A549 (cell line): ENCODE measurements around the gene ATF7IP2. TPM values are rescaled to one million over a fixed set of nuclear protein-coding genes. Genes with fewer than 3 reads are reported as not detected.

Experiments
- ATAC-seq, 2 experiments: fragments of 200-7000 bp in 1 of 2; fragments of >200 bp in 1 of 2; cut with Nextera tagmentation in 1 of 2; cut with Tn5 transposase in 1 of 2; 3 replicates each; pipeline versions ENCODE4 v1.8.0 to v1.9.1; 2018 to 2020; ENCODE audit warnings: mild to moderate bottlenecking in 1 of 2, moderate library complexity in 1 of 2
- CTCF ChIA-PET: fragments of 300-600 bp; sonication (Branson Sonifier 250); formaldehyde crosslinking; extraction: SDS; loops from one replicate; lab custom pipeline; 2021; ENCODE audit warnings: antibody characterized with exemption, inconsistent platforms; lab: Yijun Ruan, JAX
- POLR2A ChIA-PET: fragments of 350-600 bp; formaldehyde crosslinking; extraction: SDS; loops from one replicate; lab custom pipeline; 2021; ENCODE audit warnings: antibody characterized with exemption, inconsistent platforms; lab: Yijun Ruan, JAX
- DNase-seq, 2 experiments: peaks; one replicate each; pipeline versions ENCODE4 v3.0.0 to v3.0.0-alpha.2; 2011 to 2016; ENCODE audit warnings: low read depth in 1 of 2, low spot score in 1 of 2
- FAIRE-seq: peaks from 2 replicates; lab custom pipeline; 2011; peaks lifted over from hg19 to GRCh38; lab: Jason Lieb, UNC
- H3K27ac ChIP-seq, 2 experiments: fragments of >200 bp; sonication (Bioruptor Twin); formaldehyde crosslinking; 3 replicates each; pipeline ENCODE4 v1.5.1; 2016 to 2017
- H3K4me1 ChIP-seq: fragments of >200 bp; sonication (Bioruptor Twin); formaldehyde crosslinking; 3 replicates; pipeline ENCODE4 v1.6.1; 2016
- H3K4me2 ChIP-seq: fragments of >200 bp; sonication (Bioruptor Twin); formaldehyde crosslinking; 3 replicates; pipeline ENCODE4 v1.6.1; 2016
- H3K4me3 ChIP-seq: fragments of >200 bp; sonication (Bioruptor Twin); formaldehyde crosslinking; 3 replicates; pipeline ENCODE4 v1.5.1; 2016
- H3K9me3 ChIP-seq: fragments of >200 bp; sonication (Bioruptor Twin); formaldehyde crosslinking; 3 replicates; pipeline ENCODE4 v1.6.1; 2016
- CEBPB ChIP-seq, 2 experiments: fragments of >200 bp in 1 of 2; sonication (Bioruptor Twin) in 1 of 2; formaldehyde crosslinking in 1 of 2; IDR thresholded peaks; 2 replicates each; pipeline ENCODE4 v1.6.1; 2012 to 2016
- EHF ChIP-seq: fragments of 250-450 bp; sonication (Bioruptor Pico); IDR thresholded peaks from 2 replicates; pipeline ENCODE4 v1.5.0; 2020; ENCODE audit warnings: mild to moderate bottlenecking
- EHMT2 ChIP-seq: fragments of 200-600 bp; sonication (generic); IDR thresholded peaks from 2 replicates; pipeline ENCODE4 v1.6.1; 2016; ENCODE audit warnings: antibody characterized with exemption, low read depth, mild to moderate bottlenecking, moderate library complexity
- ESRRA ChIP-seq: fragments of 150-350 bp; IDR thresholded peaks from 2 replicates; pipeline ENCODE4 v1.6.1; 2014; ENCODE audit warnings: mild to moderate bottlenecking, low read length, borderline replicate concordance
- FOSB ChIP-seq: fragments of 250-450 bp; sonication (Bioruptor Pico); IDR thresholded peaks from 2 replicates; pipeline ENCODE4 v1.5.0; 2020; ENCODE audit warnings: mild to moderate bottlenecking, moderate library complexity
- FOSL2 ChIP-seq, 2 experiments: fragments of 450-650 bp in 1 of 2; fragments of >200 bp in 1 of 2; sonication (Bioruptor Twin) in 1 of 2; formaldehyde crosslinking; IDR thresholded peaks; 2 replicates each; pipeline versions ENCODE4 v1.5.0 to v1.6.1; 2016 to 2020; ENCODE audit warnings: mild to moderate bottlenecking in 1 of 2, moderate library complexity in 1 of 2
- HEYL ChIP-seq: fragments of 250-450 bp; sonication (Bioruptor Pico); IDR thresholded peaks from 2 replicates; pipeline ENCODE4 v1.8.0; 2021; ENCODE audit warnings: mild to moderate bottlenecking, moderate library complexity
- MAZ ChIP-seq: fragments of 150-350 bp; IDR thresholded peaks from 2 replicates; pipeline ENCODE4 v1.6.1; 2014; ENCODE audit warnings: antibody characterized with exemption, low read depth, low read length, borderline replicate concordance
- NFE2L2 ChIP-seq: fragments of 150-350 bp; conservative IDR thresholded peaks from 2 replicates; pipeline ENCODE4 v1.6.1; 2014; ENCODE audit warnings: low read length
- NR3C1 ChIP-seq: fragments of >200 bp; sonication (Bioruptor Twin); formaldehyde crosslinking; IDR thresholded peaks from 3 replicates; pipeline ENCODE4 v1.6.1; 2017
- RCOR1 ChIP-seq: fragments of 150-350 bp; IDR thresholded peaks from 2 replicates; pipeline ENCODE4 v1.6.1; 2014; ENCODE audit warnings: antibody characterized with exemption, low read length, low read depth
- SMC3 ChIP-seq: fragments of >200 bp; sonication (Bioruptor Twin); formaldehyde crosslinking; IDR thresholded peaks from 3 replicates; pipeline ENCODE4 v1.6.1; 2018; ENCODE audit warnings: inconsistent platforms
- SREBF2 ChIP-seq: fragments of 450-650 bp; IDR thresholded peaks from 2 replicates; pipeline ENCODE4 v1.6.1; 2014; ENCODE audit warnings: mild to moderate bottlenecking, moderate library complexity
- TFCP2L1 ChIP-seq: fragments of 250-450 bp; sonication (Bioruptor Pico); IDR thresholded peaks from 2 replicates; pipeline ENCODE4 v1.5.0; 2021; ENCODE audit warnings: mild to moderate bottlenecking
- TP53 ChIP-seq: fragments of 250-450 bp; sonication (Bioruptor Pico); IDR thresholded peaks from 2 replicates; pipeline ENCODE4 v1.5.0; 2021; ENCODE audit warnings: mild to moderate bottlenecking, moderate library complexity
- WGBS: methylation state at CpG from one replicate; pipeline ENCODE4 v1.1.6; 2017; ENCODE audit errors: missing lambda C conversion rate; 5-methylcytosine and 5-hydroxymethylcytosine counted together
- polyA plus RNA-seq, 4 experiments: library from polyadenylated mRNA; depleted of rRNA in 3 of 4; stranded (reverse); fragments of >200 nt; fragmentation: RNase III in 1 of 4; extraction: RNeasy Plus Mini Kit Qiagen cat#74134 plus additional on column Dnase treatment in 1 of 4; gene quantifications; 2 replicates in 3 of 4; 3 replicates in 1 of 4; pipeline ENCODE4 v1.2.3, GENCODE V29; 2011 to 2017
- TF ChIP-seq, protein P1 (sequence below): fragments of 200-600 bp; sonication (generic); IDR thresholded peaks from 2 replicates; pipeline ENCODE4 v1.6.1; 2016; ENCODE audit warnings: antibody characterized with exemption, mild to moderate bottlenecking, moderate library complexity
- TF ChIP-seq, protein P2 (sequence below): fragments of 450-650 bp; IDR thresholded peaks from 2 replicates; pipeline ENCODE4 v1.6.1; 2014; ENCODE audit warnings: antibody characterized with exemption
- TF ChIP-seq, protein P3 (sequence below): fragments of >200 bp; sonication (Bioruptor Twin); formaldehyde crosslinking; IDR thresholded peaks from 2 replicates; pipeline ENCODE4 v1.6.1; 2016
- TF ChIP-seq, protein P4 (sequence below): IDR thresholded peaks from 2 replicates; pipeline ENCODE4 v1.6.1; 2012; ENCODE audit warnings: low read depth, borderline replicate concordance
- TF ChIP-seq, protein P5 (sequence below): fragments of 250-450 bp; sonication (Bioruptor Pico); IDR thresholded peaks from 2 replicates; pipeline ENCODE4 v1.5.0; 2021; ENCODE audit warnings: mild to moderate bottlenecking, moderate library complexity, borderline replicate concordance

Gene ATF7IP2
- polyA plus RNA-seq, 2 of the 4 experiments (the other 2 are of a cell fraction), result 12.3 to 23.5 TPM

DNA sequence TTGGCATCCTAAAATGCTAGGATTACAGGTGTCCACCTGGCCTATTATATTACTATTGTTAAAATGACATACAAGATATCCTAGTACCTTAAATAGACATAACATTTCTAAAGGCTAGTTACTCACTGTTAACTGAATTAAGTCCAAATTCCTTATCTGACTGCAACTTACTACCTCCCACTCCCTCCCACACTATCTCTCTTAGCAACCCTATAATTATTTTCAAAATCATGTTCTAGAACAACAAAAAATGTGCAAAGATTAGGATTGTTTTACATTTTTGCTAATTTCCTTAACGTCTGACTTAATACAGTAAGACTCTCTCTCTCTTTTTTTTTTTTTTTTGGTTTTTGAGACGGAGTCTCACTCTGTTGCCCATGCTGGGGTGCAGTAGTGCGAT, 2.2 kb upstream of the ATF7IP2 start (continued):
- TF ChIP-seq, protein P1, sequence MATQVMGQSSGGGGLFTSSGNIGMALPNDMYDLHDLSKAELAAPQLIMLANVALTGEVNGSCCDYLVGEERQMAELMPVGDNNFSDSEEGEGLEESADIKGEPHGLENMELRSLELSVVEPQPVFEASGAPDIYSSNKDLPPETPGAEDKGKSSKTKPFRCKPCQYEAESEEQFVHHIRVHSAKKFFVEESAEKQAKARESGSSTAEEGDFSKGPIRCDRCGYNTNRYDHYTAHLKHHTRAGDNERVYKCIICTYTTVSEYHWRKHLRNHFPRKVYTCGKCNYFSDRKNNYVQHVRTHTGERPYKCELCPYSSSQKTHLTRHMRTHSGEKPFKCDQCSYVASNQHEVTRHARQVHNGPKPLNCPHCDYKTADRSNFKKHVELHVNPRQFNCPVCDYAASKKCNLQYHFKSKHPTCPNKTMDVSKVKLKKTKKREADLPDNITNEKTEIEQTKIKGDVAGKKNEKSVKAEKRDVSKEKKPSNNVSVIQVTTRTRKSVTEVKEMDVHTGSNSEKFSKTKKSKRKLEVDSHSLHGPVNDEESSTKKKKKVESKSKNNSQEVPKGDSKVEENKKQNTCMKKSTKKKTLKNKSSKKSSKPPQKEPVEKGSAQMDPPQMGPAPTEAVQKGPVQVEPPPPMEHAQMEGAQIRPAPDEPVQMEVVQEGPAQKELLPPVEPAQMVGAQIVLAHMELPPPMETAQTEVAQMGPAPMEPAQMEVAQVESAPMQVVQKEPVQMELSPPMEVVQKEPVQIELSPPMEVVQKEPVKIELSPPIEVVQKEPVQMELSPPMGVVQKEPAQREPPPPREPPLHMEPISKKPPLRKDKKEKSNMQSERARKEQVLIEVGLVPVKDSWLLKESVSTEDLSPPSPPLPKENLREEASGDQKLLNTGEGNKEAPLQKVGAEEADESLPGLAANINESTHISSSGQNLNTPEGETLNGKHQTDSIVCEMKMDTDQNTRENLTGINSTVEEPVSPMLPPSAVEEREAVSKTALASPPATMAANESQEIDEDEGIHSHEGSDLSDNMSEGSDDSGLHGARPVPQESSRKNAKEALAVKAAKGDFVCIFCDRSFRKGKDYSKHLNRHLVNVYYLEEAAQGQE, result no peak
- TF ChIP-seq FOSB (CRISPR knock-in tag), result no peak

DNA sequence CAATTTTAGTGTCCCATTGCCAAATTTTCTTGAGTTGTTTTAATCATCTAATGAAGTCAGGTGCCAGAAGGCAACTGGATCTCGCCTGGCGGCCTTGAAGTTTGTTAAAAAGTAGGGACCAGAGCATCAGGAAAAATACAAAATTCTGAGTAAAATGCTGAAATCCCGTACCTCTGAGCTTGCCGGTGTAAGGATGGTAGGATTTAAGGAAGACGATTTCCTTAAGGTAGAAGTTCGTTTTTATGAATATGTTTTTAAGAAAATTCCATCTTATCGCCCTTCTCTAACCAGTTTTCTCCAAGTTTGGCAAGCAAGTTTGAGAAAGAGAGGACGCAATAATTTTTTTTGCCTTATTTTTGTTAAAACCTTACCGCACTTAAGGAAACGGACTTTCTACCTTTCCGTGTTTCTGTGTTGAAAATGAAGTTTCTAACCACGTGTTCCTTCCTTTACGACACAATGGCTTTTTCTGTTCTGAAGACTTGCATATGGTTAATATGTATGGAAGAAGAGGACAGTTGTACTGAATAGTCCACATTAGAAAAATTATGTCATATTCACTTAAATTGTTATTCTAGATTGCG, 748 bp downstream of the ATF7IP2 start:
- 10% methylated on average over 14 of the region's 14 CpGs for WGBS
- TF ChIP-seq, protein P2, sequence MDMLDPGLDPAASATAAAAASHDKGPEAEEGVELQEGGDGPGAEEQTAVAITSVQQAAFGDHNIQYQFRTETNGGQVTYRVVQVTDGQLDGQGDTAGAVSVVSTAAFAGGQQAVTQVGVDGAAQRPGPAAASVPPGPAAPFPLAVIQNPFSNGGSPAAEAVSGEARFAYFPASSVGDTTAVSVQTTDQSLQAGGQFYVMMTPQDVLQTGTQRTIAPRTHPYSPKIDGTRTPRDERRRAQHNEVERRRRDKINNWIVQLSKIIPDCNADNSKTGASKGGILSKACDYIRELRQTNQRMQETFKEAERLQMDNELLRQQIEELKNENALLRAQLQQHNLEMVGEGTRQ, result 0 out of 2 replicates have a peak, but pooled peaks have one; percentile 28
- no peak for TF ChIP-seq NR3C1
- ChIA-PET CTCF (no interaction called here), POLR2A (interaction anchor here (0.5 to 1.4 kb wide), 5 partner anchors 11 to 357 kb away, joined by 3 to 4 read pairs (median 3); partner anchors contain the start of gene NUBP1)
- DNase-seq, result peak in 1 of 2 experiments; percentile 29
- peaks cover 7% of the 10 kb centered on the region; the same call in 2 of the 3 replicates for H3K9me3 ChIP-seq
- no peak for FAIRE-seq
- H3K27ac ChIP-seq, result peak overlapping the region; percentile 68 to 91
- peaks cover 7% of the 10 kb centered on the region for H3K4me1 ChIP-seq
- peak overlapping the region; percentile 87 for H3K4me2 ChIP-seq
- ATAC-seq, result no peak
- H3K4me3 ChIP-seq, result peak overlapping the region; percentile 65

DNA sequence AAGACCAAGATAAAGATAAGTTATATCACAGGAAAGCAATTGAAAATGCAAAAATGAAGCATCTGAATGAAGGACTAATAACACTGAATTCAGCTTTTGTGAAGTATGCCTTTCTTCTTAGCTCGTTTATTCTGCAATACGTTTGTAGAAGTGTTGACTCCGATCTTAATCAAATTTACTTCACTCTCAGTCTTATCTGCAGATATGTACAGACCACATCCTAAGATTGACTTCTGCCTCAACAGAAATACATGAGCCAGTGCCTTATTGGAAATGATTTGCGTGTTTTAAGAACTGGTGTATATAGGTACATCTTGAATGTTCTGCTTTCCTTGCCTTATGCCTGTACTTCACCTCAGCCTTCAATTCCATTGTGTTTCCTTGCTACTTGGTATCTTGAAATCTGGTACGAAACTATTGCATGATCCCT, 1.3 kb downstream of the ATF7IP2 start:
- H3K4me2 ChIP-seq, result peak overlapping the region; percentile 87
- H3K4me3 ChIP-seq, result peak overlapping the region; percentile 65
- H3K27ac ChIP-seq, result no peak overlapping the region
- no peak for DNase-seq
- 86% methylated on average over 5 of the region's 5 CpGs for WGBS
- no peak for ATAC-seq
- TF ChIP-seq EHF (CRISPR knock-in tag) (no peak), NFE2L2 (no peak), TP53 (CRISPR knock-in tag) (no peak), RCOR1 (no peak), EHMT2 (no peak), ESRRA (no peak), FOSL2 (IDR thresholded peaks at IDR 0.05) (no peak), FOSL2 (CRISPR knock-in tag; IDR thresholded peaks at IDR 0.05) (no peak), CEBPB (IDR thresholded peaks at IDR 0.05) (no peak), SREBF2 (no peak), HEYL (CRISPR knock-in tag) (no peak), TFCP2L1 (CRISPR knock-in tag) (no peak), SMC3 (no peak), MAZ (no peak)
- TF ChIP-seq, protein P3, sequence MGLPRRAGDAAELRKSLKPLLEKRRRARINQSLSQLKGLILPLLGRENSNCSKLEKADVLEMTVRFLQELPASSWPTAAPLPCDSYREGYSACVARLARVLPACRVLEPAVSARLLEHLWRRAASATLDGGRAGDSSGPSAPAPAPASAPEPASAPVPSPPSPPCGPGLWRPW, result no peak
- TF ChIP-seq, protein P4, sequence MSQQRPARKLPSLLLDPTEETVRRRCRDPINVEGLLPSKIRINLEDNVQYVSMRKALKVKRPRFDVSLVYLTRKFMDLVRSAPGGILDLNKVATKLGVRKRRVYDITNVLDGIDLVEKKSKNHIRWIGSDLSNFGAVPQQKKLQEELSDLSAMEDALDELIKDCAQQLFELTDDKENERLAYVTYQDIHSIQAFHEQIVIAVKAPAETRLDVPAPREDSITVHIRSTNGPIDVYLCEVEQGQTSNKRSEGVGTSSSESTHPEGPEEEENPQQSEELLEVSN, result no peak
- TF ChIP-seq, protein P5, sequence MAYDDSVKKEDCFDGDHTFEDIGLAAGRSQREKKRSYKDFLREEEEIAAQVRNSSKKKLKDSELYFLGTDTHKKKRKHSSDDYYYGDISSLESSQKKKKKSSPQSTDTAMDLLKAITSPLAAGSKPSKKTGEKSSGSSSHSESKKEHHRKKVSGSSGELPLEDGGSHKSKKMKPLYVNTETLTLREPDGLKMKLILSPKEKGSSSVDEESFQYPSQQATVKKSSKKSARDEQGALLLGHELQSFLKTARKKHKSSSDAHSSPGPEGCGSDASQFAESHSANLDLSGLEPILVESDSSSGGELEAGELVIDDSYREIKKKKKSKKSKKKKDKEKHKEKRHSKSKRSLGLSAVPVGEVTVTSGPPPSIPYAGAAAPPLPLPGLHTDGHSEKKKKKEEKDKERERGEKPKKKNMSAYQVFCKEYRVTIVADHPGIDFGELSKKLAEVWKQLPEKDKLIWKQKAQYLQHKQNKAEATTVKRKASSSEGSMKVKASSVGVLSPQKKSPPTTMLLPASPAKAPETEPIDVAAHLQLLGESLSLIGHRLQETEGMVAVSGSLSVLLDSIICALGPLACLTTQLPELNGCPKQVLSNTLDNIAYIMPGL, result no peak
- FAIRE-seq, result no peak
- CTCF ChIA-PET, result no interaction called here
- POLR2A ChIA-PET, result interaction anchor here (0.7 to 1.3 kb wide), 2 partner anchors 22 to 110 kb away, joined by 3 read pairs; no protein-coding TSS in a partner anchor
- peaks cover 7% of the 10 kb centered on the region; the same call in 2 of the 3 replicates for H3K9me3 ChIP-seq
- H3K4me1 ChIP-seq, result peaks cover 7% of the 10 kb centered on the region
